Astrocyte (in vitro differentiated cells and primary cell): Measurements from ENCODE around the gene SNCG. TPM values are rescaled to one million over a fixed set of nuclear protein-coding genes. Genes with fewer than 3 reads are reported as not detected.
A peak's percentile ranks its signal among the peaks of the same experiment; 100 is the strongest.

ENCODE experiments used
- DNase-seq: peaks from one replicate; pipeline ENCODE4 v3.0.0-alpha.2; 2010; ENCODE audit warnings: low read depth
- FAIRE-seq: peaks from 2 replicates; lab custom pipeline; 2011; peaks lifted over from hg19 to GRCh38; lab: Jason Lieb, UNC
- H2AFZ ChIP-seq: 2 replicates; pipeline ENCODE4 v1.6.0; 2012; ENCODE audit warnings: low read depth, low read length, inconsistent platforms
- H3K27ac ChIP-seq: 2 replicates; pipeline ENCODE4 v1.5.1; 2011; ENCODE audit warnings: low read depth, low read length, inconsistent platforms
- H3K27me3 ChIP-seq: 2 replicates; pipeline ENCODE4 v1.6.0; 2011; ENCODE audit warnings: low read length, inconsistent platforms; ENCODE audit not compliant: insufficient read depth
- H3K36me3 ChIP-seq: 2 replicates; pipeline ENCODE4 v1.5.1; 2011; ENCODE audit warnings: low read length, inconsistent platforms; ENCODE audit not compliant: insufficient read depth
- H3K4me1 ChIP-seq: 2 replicates; pipeline ENCODE4 v1.5.1; 2011; ENCODE audit warnings: low read length, inconsistent platforms; ENCODE audit not compliant: insufficient read depth
- H3K4me2 ChIP-seq: 2 replicates; pipeline ENCODE4 v1.6.0; 2012; ENCODE audit warnings: low read length, inconsistent platforms
- H3K4me3 ChIP-seq: 2 replicates; pipeline ENCODE4 v1.5.1; 2011; ENCODE audit warnings: low read depth, mild to moderate bottlenecking, low read length, inconsistent platforms; ENCODE audit not compliant: insufficient read depth
- H3K79me2 ChIP-seq: 2 replicates; pipeline ENCODE4 v1.6.0; 2012; ENCODE audit warnings: mild to moderate bottlenecking, low read length, inconsistent platforms; ENCODE audit not compliant: insufficient read depth
- H3K9ac ChIP-seq: 2 replicates; pipeline ENCODE4 v1.6.0; 2012; ENCODE audit warnings: mild to moderate bottlenecking, low read length, inconsistent platforms
- H3K9me3 ChIP-seq: 2 replicates; pipeline ENCODE4 v1.5.1; 2012; ENCODE audit warnings: low read depth, mild to moderate bottlenecking, low read length, inconsistent platforms; ENCODE audit not compliant: insufficient read depth
- H4K20me1 ChIP-seq: 2 replicates; pipeline ENCODE4 v1.6.0; 2012; ENCODE audit warnings: low read length, inconsistent platforms; ENCODE audit not compliant: insufficient read depth
- H3K27ac Mint-ChIP-seq: one replicate; pipeline ENCODE4 v1.8.0; 2021; ENCODE audit warnings: mild to moderate bottlenecking, mixed read lengths; ENCODE audit not compliant: unreplicated experiment
- H3K27me3 Mint-ChIP-seq: one replicate; pipeline ENCODE4 v1.8.0; 2021; ENCODE audit warnings: low read depth, mixed read lengths; ENCODE audit not compliant: unreplicated experiment
- H3K36me3 Mint-ChIP-seq: one replicate; pipeline ENCODE4 v1.8.0; 2021; ENCODE audit warnings: low read depth, mixed read lengths; ENCODE audit not compliant: unreplicated experiment
- H3K4me1 Mint-ChIP-seq: one replicate; pipeline ENCODE4 v1.8.0; 2021; ENCODE audit warnings: low read depth, mixed read lengths; ENCODE audit not compliant: unreplicated experiment
- H3K4me3 Mint-ChIP-seq: one replicate; pipeline ENCODE4 v1.8.0; 2021; ENCODE audit warnings: mild to moderate bottlenecking, moderate library complexity, mixed read lengths; ENCODE audit not compliant: unreplicated experiment
- H3K9me3 Mint-ChIP-seq: one replicate; pipeline ENCODE4 v1.8.0; 2021; ENCODE audit warnings: mild to moderate bottlenecking, mixed read lengths; ENCODE audit not compliant: unreplicated experiment
- CTCF ChIP-seq: IDR thresholded peaks from 2 replicates; pipeline ENCODE4 v1.5.1; 2011; ENCODE audit warnings: low read depth, mild to moderate bottlenecking, inconsistent platforms, low read length, moderate library complexity; ENCODE audit not compliant: insufficient read depth
- EZH2 ChIP-seq: IDR thresholded peaks from 2 replicates; pipeline ENCODE4 v1.6.1; 2012; ENCODE audit warnings: mild to moderate bottlenecking, low read length, inconsistent platforms; ENCODE audit not compliant: insufficient read depth
- total RNA-seq: library from RNA; stranded (reverse); gene quantifications from 2 replicates; pipeline ENCODE4 v1.2.1, GENCODE V29; 2021

SNCG gene
- total RNA-seq, 1 donor from 2014 or later: 3.0 TPM

GRCh38 chr10:86960003-86960862 is 1.8 kb downstream of the SNCG start:
- DNase-seq (no peak), FAIRE-seq (no peak)
- Histone ChIP-seq H2AFZ (no peak overlapping the region), H3K36me3 (no peaks in the 10 kb centered on the region), H4K20me1 (no peaks in the 10 kb centered on the region), H3K9ac (no peak overlapping the region), H3K4me3 (no peak overlapping the region), H3K27me3 (no peaks in the 10 kb centered on the region), H3K4me1 (peaks cover 20% of the 10 kb centered on the region), H3K27ac (no peak overlapping the region), H3K79me2 (no peaks in the 10 kb centered on the region), H3K9me3 (no peaks in the 10 kb centered on the region), H3K4me2 (peak overlapping the region; percentile 34)
- Mint-ChIP-seq H3K27ac (no peak overlapping the region), H3K4me1 (peaks cover 7% of the 10 kb centered on the region), H3K4me3 (no peak overlapping the region), H3K36me3 (peaks cover 3% of the 10 kb centered on the region), H3K27me3 (peaks cover 3% of the 10 kb centered on the region), H3K9me3 (no peaks in the 10 kb centered on the region)
- TF ChIP-seq CTCF: peak; percentile 74
- no peak for TF ChIP-seq EZH2

- Histone ChIP-seq H4K20me1 (no peaks in the 10 kb centered on the region), H3K9me3 (no peaks in the 10 kb centered on the region), H3K27me3 (no peaks in the 10 kb centered on the region), H3K4me1 (peaks cover 20% of the 10 kb centered on the region), H3K4me3 (no peak overlapping the region), H3K4me2 (no peak overlapping the region), H3K79me2 (no peaks in the 10 kb centered on the region), H3K9ac (no peak overlapping the region), H3K36me3 (no peaks in the 10 kb centered on the region), H2AFZ (no peak overlapping the region), H3K27ac (no peak overlapping the region)
- H3K36me3 Mint-ChIP-seq: peaks cover 3% of the 10 kb centered on the region
- peaks cover 5% of the 10 kb centered on the region for H3K27me3 Mint-ChIP-seq
- no peak for DNase-seq
- no peak overlapping the region for H3K4me3 Mint-ChIP-seq
- no peaks in the 10 kb centered on the region for H3K9me3 Mint-ChIP-seq
- no peak for TF ChIP-seq EZH2
- no peak for TF ChIP-seq CTCF
- no peak overlapping the region for H3K27ac Mint-ChIP-seq
- FAIRE-seq: no peak
- H3K4me1 Mint-ChIP-seq: peaks cover 7% of the 10 kb centered on the region
These were observed 2.5 kb downstream of the SNCG start for GRCh38 chr10:86960863-86961434.
